Thyroid gland (tissue), 4 donors: ENCODE data around the gene OTOG.

Experiments used
- CTCF ChIP-seq, 6 experiments: fragments of 200-600 bp in 3 of 6; fragments of 450-650 bp in 3 of 6; sonication (generic) in 3 of 6; IDR thresholded peaks; one replicate each; pipeline ENCODE4 v1.5.1; 2016 to 2019; ENCODE audit warnings: antibody characterized with exemption in 6 of 6, mild to moderate bottlenecking in 2 of 6, inconsistent platforms in 1 of 6, moderate library complexity in 1 of 6
- POLR2A ChIP-seq, 2 donors: fragments of 450-650 bp; IDR thresholded peaks; one replicate each; pipeline ENCODE4 v1.6.1; 2017; ENCODE audit warnings: antibody characterized with exemption in 2 of 2, mild to moderate bottlenecking in 2 of 2, moderate library complexity in 1 of 2

GRCh38 chr11:17538054-17538453 is 9.0 kb upstream of the OTOG start:
- TF ChIP-seq CTCF (IDR thresholded peaks at IDR 0.05) (no peak), POLR2A (IDR thresholded peaks at IDR 0.05) (no peak)
